Thoracic aorta (tissue), 2 donors: ENCODE results near the gene SLC17A2. TPM values are rescaled to one million over a fixed set of nuclear protein-coding genes. Genes with fewer than 3 reads are reported as not detected.

ENCODE experiments used
- ATAC-seq: fragments of 150-250 bp; one replicate; pipeline ENCODE4 v1.8.0; 2017; ENCODE audit warnings: low read depth; ENCODE audit not compliant: insufficient number of reproducible peaks, low FRiP score
- DNase-seq: peaks from one replicate; pipeline ENCODE4 v3.0.0-alpha.2; 2020; ENCODE audit warnings: low spot score
- H3K27ac ChIP-seq, 2 donors: fragments of 200-600 bp; sonication (generic); 1 replicate in 1 of 2; 2 replicates in 1 of 2; pipeline ENCODE4 v1.5.1; 2016; ENCODE audit warnings: mild to moderate bottlenecking in 2 of 2, moderate library complexity in 2 of 2
- H3K27me3 ChIP-seq: fragments of 200-600 bp; sonication (generic); replicated peaks from 2 replicates; pipeline ENCODE4 v1.6.0; 2016; ENCODE audit warnings: mild to moderate bottlenecking; ENCODE audit not compliant: insufficient read depth
- H3K36me3 ChIP-seq: fragments of 200-600 bp; sonication (generic); one replicate; pipeline ENCODE4 v1.5.1; 2016
- H3K4me1 ChIP-seq, 2 donors: fragments of 200-600 bp; sonication (generic); 1 replicate in 1 of 2; 2 replicates in 1 of 2; pipeline versions ENCODE4 v1.5.1 to v1.6.0; 2016; ENCODE audit warnings: low read depth in 2 of 2, mild to moderate bottlenecking in 1 of 2; ENCODE audit not compliant: control insufficient read depth in 1 of 2
- H3K4me3 ChIP-seq: fragments of 200-600 bp; sonication (generic); 2 replicates; pipeline ENCODE4 v1.5.1; 2016; ENCODE audit warnings: mild to moderate bottlenecking
- H3K9me3 ChIP-seq: fragments of 200-600 bp; sonication (generic); 2 replicates; pipeline ENCODE4 v1.5.1; 2016
- CTCF ChIP-seq: fragments of 200-600 bp; sonication (generic); IDR thresholded peaks from one replicate; pipeline ENCODE4 v1.5.1; 2019; ENCODE audit warnings: antibody characterized with exemption
- total RNA-seq, 2 donors: library from RNA; depleted of rRNA; stranded (reverse); fragments of >200 nt; gene quantifications; one replicate each; pipeline versions ENCODE4 v1.1.0 to v1.2.3, GENCODE V29; 2016

SLC17A2 gene
- total RNA-seq, 2 donors from 2014 or later = not detected

- Histone ChIP-seq H3K9me3 (no peaks in the 10 kb centered on the region), H3K27ac (no peak overlapping the region), H3K36me3 (no peaks in the 10 kb centered on the region), H3K4me1 (no peaks in the 10 kb centered on the region), H3K27me3 (no peaks in the 10 kb centered on the region), H3K4me3 (no peak overlapping the region)
- TF ChIP-seq CTCF = no peak
- DNase-seq (no peak), ATAC-seq (no peak)
Observed at GRCh38 chr6:25911351-25911750, 19.1 kb downstream of the SLC17A2 start.

GRCh38 chr6:25907475-25908014 lies 22.9 kb downstream of the SLC17A2 start:
- DNase-seq (no peak), ATAC-seq (no peak)
- TF ChIP-seq CTCF = no peak

GRCh38 chr6:25903467-25904099 lies 26.9 kb downstream of the SLC17A2 start:
- no peak overlapping the region for H3K4me3 ChIP-seq
- H3K4me1 ChIP-seq = no peaks in the 10 kb centered on the region
- TF ChIP-seq CTCF = no peak
- no peak overlapping the region for H3K27ac ChIP-seq
- H3K36me3 ChIP-seq = no peaks in the 10 kb centered on the region
- ATAC-seq = no peak
- H3K27me3 ChIP-seq = no peaks in the 10 kb centered on the region
- H3K9me3 ChIP-seq = no peaks in the 10 kb centered on the region
- no peak for DNase-seq

More at GRCh38 chr6:25907475-25908014, 22.9 kb downstream of the SLC17A2 start:
- H3K4me3 ChIP-seq = no peak overlapping the region
- H3K4me1 ChIP-seq = no peaks in the 10 kb centered on the region
- H3K27me3 ChIP-seq = no peaks in the 10 kb centered on the region
- no peaks in the 10 kb centered on the region for H3K9me3 ChIP-seq
- H3K27ac ChIP-seq = no peak overlapping the region
- no peaks in the 10 kb centered on the region for H3K36me3 ChIP-seq

- no peak for ATAC-seq
- Histone ChIP-seq H3K4me1 (no peaks in the 10 kb centered on the region), H3K27ac (no peak overlapping the region), H3K9me3 (no peaks in the 10 kb centered on the region), H3K36me3 (no peaks in the 10 kb centered on the region), H3K4me3 (no peak overlapping the region), H3K27me3 (no peaks in the 10 kb centered on the region)
- no peak for TF ChIP-seq CTCF
- DNase-seq = no peak
Observed at GRCh38 chr6:25902071-25902470, 28.4 kb downstream of the SLC17A2 start.

- Histone ChIP-seq H3K27me3 (no peaks in the 10 kb centered on the region), H3K27ac (no peak overlapping the region), H3K36me3 (no peaks in the 10 kb centered on the region), H3K4me1 (no peaks in the 10 kb centered on the region), H3K9me3 (no peaks in the 10 kb centered on the region), H3K4me3 (no peak overlapping the region)
- no peak for DNase-seq
- TF ChIP-seq CTCF = no peak
- ATAC-seq = no peak
Observed at GRCh38 chr6:25900843-25901242, 29.6 kb downstream of the SLC17A2 start.
